Activated CD8-positive, alpha-beta memory T cell treated with anti-CD3 and anti-CD28 coated beads for 4 hours (primary cell): ENCODE data around the gene EEFSEC.

Source experiments
- DNase-seq, 2 donors: peaks; one replicate each; pipeline ENCODE4 v3.0.0-alpha.2; 2020; ENCODE audit warnings: low read depth in 2 of 2

Gene EEFSEC

GRCh38 chr3:128334766-128335165 lies 181.5 kb downstream of the EEFSEC start:
- DNase-seq = no peak

- DNase-seq = no peak
These were observed 182.5 kb downstream of the EEFSEC start for GRCh38 chr3:128335621-128336296.

GRCh38 chr3:128336337-128337156 lies 183.3 kb downstream of the EEFSEC start:
- DNase-seq = no peak

- no peak for DNase-seq
These were observed 184.0 kb downstream of the EEFSEC start for GRCh38 chr3:128337305-128337704.

GRCh38 chr3:128338536-128339330 lies 185.5 kb downstream of the EEFSEC start:
- no peak for DNase-seq

GRCh38 chr3:128339491-128340012 lies 186.3 kb downstream of the EEFSEC start:
- DNase-seq = no peak

GRCh38 chr3:128340198-128340903 lies 187.1 kb downstream of the EEFSEC start:
- DNase-seq = no peak

- DNase-seq = no peak
These were observed 187.7 kb downstream of the EEFSEC start for GRCh38 chr3:128340904-128341555.

GRCh38 chr3:128341659-128342395 lies 188.5 kb downstream of the EEFSEC start:
- DNase-seq = no peak

GRCh38 chr3:128342701-128343180 lies 189.5 kb downstream of the EEFSEC start:
- no peak for DNase-seq

GRCh38 chr3:128343287-128344051 lies 190.2 kb downstream of the EEFSEC start:
- no peak for DNase-seq

- no peak for DNase-seq
These were observed 190.9 kb downstream of the EEFSEC start for GRCh38 chr3:128344052-128344735.

- DNase-seq = no peak
These were observed 191.9 kb downstream of the EEFSEC start for GRCh38 chr3:128345196-128345595.

- no peak for DNase-seq
These were observed 193.3 kb downstream of the EEFSEC start for GRCh38 chr3:128346562-128346961.

- no peak for DNase-seq
These were observed 194.0 kb downstream of the EEFSEC start for GRCh38 chr3:128347282-128347681.

GRCh38 chr3:128348075-128348474 lies 194.8 kb downstream of the EEFSEC start:
- no peak for DNase-seq

GRCh38 chr3:128348805-128349531 lies 195.7 kb downstream of the EEFSEC start:
- DNase-seq = no peak

GRCh38 chr3:128349963-128350599 lies 196.8 kb downstream of the EEFSEC start:
- DNase-seq = no peak
